Ascending aorta (tissue), 2 donors: ENCODE measurements around the gene CLIC3. TPM values are rescaled to one million over a fixed set of nuclear protein-coding genes. Genes with fewer than 3 reads are reported as not detected.

ENCODE experiments used
- DNase-seq, 2 donors: peaks; one replicate each; pipeline ENCODE4 v3.0.0-alpha.2; 2019; ENCODE audit warnings: low spot score in 2 of 2
- H3K27ac ChIP-seq, 2 donors: fragments of 200-600 bp; sonication (generic); one replicate each; pipeline ENCODE4 v1.5.1; 2016 to 2017; ENCODE audit warnings: mild to moderate bottlenecking in 1 of 2
- H3K27me3 ChIP-seq: fragments of 200-600 bp; sonication (generic); one replicate; pipeline ENCODE4 v1.5.1; 2017
- H3K36me3 ChIP-seq, 2 donors: fragments of 200-600 bp; sonication (generic); one replicate each; pipeline ENCODE4 v1.5.1; 2016
- H3K4me1 ChIP-seq, 2 donors: fragments of 200-600 bp; sonication (generic); one replicate each; pipeline ENCODE4 v1.5.1; 2016 to 2017; ENCODE audit warnings: mild to moderate bottlenecking in 1 of 2
- H3K4me3 ChIP-seq, 2 donors: fragments of 200-600 bp; sonication (generic); one replicate each; pipeline ENCODE4 v1.5.1; 2016 to 2017; ENCODE audit warnings: mild to moderate bottlenecking in 1 of 2
- H3K9me3 ChIP-seq, 2 donors: fragments of 200-600 bp; sonication (generic); one replicate each; pipeline ENCODE4 v1.5.1; 2016
- intact Hi-C: fragments of 100-400 bp; cut with DNase I; formaldehyde crosslinking; loops from one replicate; pipeline ENCODE4 v1.15.1; 2023
- total RNA-seq: library from RNA; depleted of rRNA; stranded (reverse); fragments of >200 nt; gene quantifications from one replicate; pipeline ENCODE4 v1.1.0, GENCODE V29; 2016
- TF ChIP-seq, protein P1 (sequence below), 3 experiments: fragments of 200-600 bp in 2 of 3; fragments of 450-650 bp in 1 of 3; sonication (generic) in 2 of 3; IDR thresholded peaks; one replicate each; pipeline ENCODE4 v1.5.1; 2016 to 2019; ENCODE audit warnings: antibody characterized with exemption in 3 of 3, mild to moderate bottlenecking in 1 of 3, moderate library complexity in 1 of 3

Gene CLIC3
- total RNA-seq, 1 donor from 2014 or later: 2.8 TPM

DNA sequence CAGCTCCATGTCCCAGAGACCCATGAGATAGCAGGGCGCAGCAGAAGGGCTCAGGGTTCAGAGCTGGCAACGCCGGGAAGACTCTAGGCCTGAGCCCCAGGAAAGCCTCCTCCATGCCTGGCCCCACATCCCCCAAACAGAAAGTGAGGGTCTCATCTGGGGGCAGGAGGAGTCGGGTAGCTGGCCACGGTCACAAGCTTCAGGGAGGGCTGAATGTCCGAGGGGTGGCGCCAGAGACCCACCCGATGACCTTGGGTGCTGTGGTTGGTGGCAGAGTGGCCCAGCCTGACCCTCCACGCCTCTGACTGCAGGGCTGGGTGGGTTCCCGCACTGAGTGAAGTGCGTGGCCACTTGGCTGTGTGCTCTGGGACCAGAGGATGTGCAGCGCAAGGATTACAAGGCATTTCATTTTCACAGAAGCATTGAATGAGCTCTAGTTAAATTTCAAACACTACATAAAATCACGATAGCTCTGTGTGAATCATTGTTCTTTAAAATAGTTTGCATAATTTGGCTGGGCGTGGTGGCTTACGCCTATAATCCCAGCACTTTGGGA lies 48.3 kb downstream of the CLIC3 start:
- H3K9me3 ChIP-seq: no peaks in the 10 kb centered on the region
- no peak overlapping the region for H3K4me3 ChIP-seq
- TF ChIP-seq, protein P1, sequence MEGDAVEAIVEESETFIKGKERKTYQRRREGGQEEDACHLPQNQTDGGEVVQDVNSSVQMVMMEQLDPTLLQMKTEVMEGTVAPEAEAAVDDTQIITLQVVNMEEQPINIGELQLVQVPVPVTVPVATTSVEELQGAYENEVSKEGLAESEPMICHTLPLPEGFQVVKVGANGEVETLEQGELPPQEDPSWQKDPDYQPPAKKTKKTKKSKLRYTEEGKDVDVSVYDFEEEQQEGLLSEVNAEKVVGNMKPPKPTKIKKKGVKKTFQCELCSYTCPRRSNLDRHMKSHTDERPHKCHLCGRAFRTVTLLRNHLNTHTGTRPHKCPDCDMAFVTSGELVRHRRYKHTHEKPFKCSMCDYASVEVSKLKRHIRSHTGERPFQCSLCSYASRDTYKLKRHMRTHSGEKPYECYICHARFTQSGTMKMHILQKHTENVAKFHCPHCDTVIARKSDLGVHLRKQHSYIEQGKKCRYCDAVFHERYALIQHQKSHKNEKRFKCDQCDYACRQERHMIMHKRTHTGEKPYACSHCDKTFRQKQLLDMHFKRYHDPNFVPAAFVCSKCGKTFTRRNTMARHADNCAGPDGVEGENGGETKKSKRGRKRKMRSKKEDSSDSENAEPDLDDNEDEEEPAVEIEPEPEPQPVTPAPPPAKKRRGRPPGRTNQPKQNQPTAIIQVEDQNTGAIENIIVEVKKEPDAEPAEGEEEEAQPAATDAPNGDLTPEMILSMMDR (IDR thresholded peaks at IDR 0.05): peak in 1 of 3 experiments; percentile 52
- intact Hi-C loops: loop anchor here (2.0 kb wide), 1 partner anchor 81 kb away; the partner anchor contains the start of gene ABCA2
- peaks cover 5 to 19% of the 10 kb centered on the region in 2 donors for H3K4me1 ChIP-seq
- H3K27me3 ChIP-seq: no peaks in the 10 kb centered on the region
- H3K36me3 ChIP-seq: peaks cover 0 to 1% of the 10 kb centered on the region in 2 donors
- DNase-seq: no peak
- H3K27ac ChIP-seq: peak overlapping the region in 1 of 2 donors; percentile 12

- peak overlapping the region in 1 of 2 donors; percentile 12 for H3K27ac ChIP-seq
- peaks cover 6 to 25% of the 10 kb centered on the region in 2 donors for H3K4me1 ChIP-seq
- H3K4me3 ChIP-seq: no peak overlapping the region
- no peaks in the 10 kb centered on the region for H3K9me3 ChIP-seq
- DNase-seq: no peak
- TF ChIP-seq, protein P1 (IDR thresholded peaks at IDR 0.05): no peak
- H3K36me3 ChIP-seq: peaks cover 7 to 9% of the 10 kb centered on the region in 2 donors
- intact Hi-C loops: no loop called here
- no peaks in the 10 kb centered on the region for H3K27me3 ChIP-seq
Observed at GRCh38 chr9:136947028-136947891, 49.1 kb downstream of the CLIC3 start.

GRCh38 chr9:136946228-136947027 lies 49.9 kb downstream of the CLIC3 start:
- Histone ChIP-seq H3K36me3 (peaks cover 15 to 17% of the 10 kb centered on the region in 2 donors), H3K4me1 (peaks cover 6 to 25% of the 10 kb centered on the region in 2 donors), H3K9me3 (no peaks in the 10 kb centered on the region), H3K27me3 (no peaks in the 10 kb centered on the region), H3K4me3 (no peak overlapping the region), H3K27ac (no peak overlapping the region)
- intact Hi-C loops: no loop called here
- TF ChIP-seq, protein P1 (IDR thresholded peaks at IDR 0.05): no peak
- DNase-seq: no peak

GRCh38 chr9:136945333-136946227 lies 50.8 kb downstream of the CLIC3 start:
- intact Hi-C loops: loop anchor here (2.0 kb wide), 1 partner anchor 97 kb away; the partner anchor contains the start of gene PHPT1
- H3K4me1 ChIP-seq: peaks cover 6 to 23% of the 10 kb centered on the region in 2 donors

More at GRCh38 chr9:136945333-136946227, 50.8 kb downstream of the CLIC3 start:
- peaks cover 23 to 26% of the 10 kb centered on the region in 2 donors for H3K36me3 ChIP-seq
- no peak overlapping the region for H3K27ac ChIP-seq
- no peaks in the 10 kb centered on the region for H3K27me3 ChIP-seq
- H3K9me3 ChIP-seq: no peaks in the 10 kb centered on the region
- TF ChIP-seq, protein P1 (IDR thresholded peaks at IDR 0.05): no peak
- no peak for DNase-seq
- H3K4me3 ChIP-seq: no peak overlapping the region

Other genes starting within 250 kb of the CLIC3 start
- gene LCN6, start 248.0 kb downstream of the CLIC3 start, total RNA-seq: 130 TPM
- not detected for gene LCN8, start 238.3 kb downstream of the CLIC3 start, total RNA-seq
- gene LCN15, start 232.1 kb downstream of the CLIC3 start, total RNA-seq: not detected
- 10.9 TPM for gene TMEM141, start 205.2 kb downstream of the CLIC3 start, total RNA-seq
- not detected for gene CCDC183, start 200.2 kb downstream of the CLIC3 start, total RNA-seq
- gene RABL6, start 188.6 kb downstream of the CLIC3 start, total RNA-seq: 70.9 TPM
- gene AJM1, start 154.1 kb downstream of the CLIC3 start, total RNA-seq: 5.9 TPM
- 108 TPM for gene PHPT1, start 147.2 kb downstream of the CLIC3 start, total RNA-seq
- gene MAMDC4, start 144.2 kb downstream of the CLIC3 start, total RNA-seq: 5.0 TPM
- 140 TPM for gene EDF1, start 130.3 kb downstream of the CLIC3 start, total RNA-seq
- 4.4 TPM for gene TRAF2, start 110.1 kb downstream of the CLIC3 start, total RNA-seq
- gene FBXW5, start 51.8 kb downstream of the CLIC3 start, total RNA-seq: 421 TPM
- gene C8G, start 51.3 kb downstream of the CLIC3 start, total RNA-seq: 8.6 TPM
- not detected for gene LCN12, start 44.3 kb downstream of the CLIC3 start, total RNA-seq
- gene PTGDS, start 19.1 kb downstream of the CLIC3 start, total RNA-seq: 68.3 TPM
- gene LCNL1, start 13.6 kb downstream of the CLIC3 start, total RNA-seq: not detected
- gene PAXX, start 4.1 kb downstream of the CLIC3 start, total RNA-seq: 87.0 TPM
- 102 TPM for gene ABCA2, start 31.7 kb upstream of the CLIC3 start, total RNA-seq
- not detected for gene FUT7, start 35.5 kb upstream of the CLIC3 start, total RNA-seq
- gene NPDC1, start 49.6 kb upstream of the CLIC3 start, total RNA-seq: 579 TPM
- gene ENTPD2, start 57.5 kb upstream of the CLIC3 start, total RNA-seq: not detected
- 8.7 TPM for gene SAPCD2, start 74.0 kb upstream of the CLIC3 start, total RNA-seq
- 17.1 TPM for gene UAP1L1, start 80.9 kb upstream of the CLIC3 start, total RNA-seq
- 85.3 TPM for gene MAN1B1, start 90.4 kb upstream of the CLIC3 start, total RNA-seq
- gene DPP7, start 118.2 kb upstream of the CLIC3 start, total RNA-seq: 176 TPM
- gene GRIN1, start 142.6 kb upstream of the CLIC3 start, total RNA-seq: not detected
- gene LRRC26, start 173.5 kb upstream of the CLIC3 start, total RNA-seq: not detected
- gene TMEM210, start 175.5 kb upstream of the CLIC3 start, total RNA-seq: not detected
- 24.1 TPM for gene ANAPC2, start 192.0 kb upstream of the CLIC3 start, total RNA-seq
- gene SSNA1, start 192.1 kb upstream of the CLIC3 start, total RNA-seq: 123 TPM
- 2.8 TPM for gene TPRN, start 204.2 kb upstream of the CLIC3 start, total RNA-seq
- gene TMEM203, start 209.1 kb upstream of the CLIC3 start, total RNA-seq: 24.3 TPM
- 27.0 TPM for gene NDOR1, start 209.1 kb upstream of the CLIC3 start, total RNA-seq
- 6.7 TPM for gene RNF208, start 225.7 kb upstream of the CLIC3 start, total RNA-seq
- not detected for gene CYSRT1, start 228.6 kb upstream of the CLIC3 start, total RNA-seq
- gene RNF224, start 230.9 kb upstream of the CLIC3 start, total RNA-seq: not detected
- not detected for gene SLC34A3, start 234.3 kb upstream of the CLIC3 start, total RNA-seq
- 403 TPM for gene TUBB4B, start 244.7 kb upstream of the CLIC3 start, total RNA-seq